H9 (cell line): ENCODE measurements around the gene ZNRF1. TPM values are rescaled to one million over a fixed set of nuclear protein-coding genes. Genes with fewer than 3 reads are reported as not detected.

ENCODE experiments used
- DNase-seq: peaks from one replicate; pipeline ENCODE4 v3.0.0-alpha.2; 2017
- H2AFZ ChIP-seq: one replicate; pipeline ENCODE4 v1.6.1; 2013; ENCODE audit warnings: mild to moderate bottlenecking, low read length, control low read depth, moderate library complexity
- H2AK5ac ChIP-seq: 2 replicates; pipeline ENCODE4 v1.6.1; 2013; ENCODE audit warnings: low read length, control low read depth, mixed read lengths; ENCODE audit not compliant: insufficient read length
- H2BK120ac ChIP-seq: one replicate; pipeline ENCODE4 v1.6.1; 2013; ENCODE audit warnings: low read depth, mild to moderate bottlenecking, low read length, control low read depth, inconsistent platforms; ENCODE audit not compliant: poor library complexity, severe bottlenecking
- H2BK12ac ChIP-seq: 2 replicates; pipeline ENCODE4 v1.6.1; 2013; ENCODE audit warnings: low read length, control low read depth, mixed read lengths, low read depth; ENCODE audit not compliant: insufficient read length
- H2BK15ac ChIP-seq: 2 replicates; pipeline ENCODE4 v1.6.1; 2013; ENCODE audit warnings: low read depth, low read length, control low read depth
- H2BK20ac ChIP-seq: one replicate; pipeline ENCODE4 v1.6.1; 2013; ENCODE audit warnings: low read depth, mild to moderate bottlenecking, low read length, control low read depth, inconsistent platforms; ENCODE audit not compliant: poor library complexity, severe bottlenecking
- H2BK5ac ChIP-seq: 2 replicates; pipeline ENCODE4 v1.6.1; 2013; ENCODE audit warnings: low read length, control low read depth, mixed read lengths; ENCODE audit not compliant: insufficient read length
- H3K14ac ChIP-seq: 2 replicates; pipeline ENCODE4 v1.6.1; 2013; ENCODE audit warnings: low read length, control low read depth; ENCODE audit not compliant: insufficient read depth
- H3K18ac ChIP-seq: 2 replicates; pipeline ENCODE4 v1.6.1; 2013; ENCODE audit warnings: low read depth, mild to moderate bottlenecking, mixed read lengths, low read length, control low read depth; ENCODE audit not compliant: insufficient read length
- H3K23ac ChIP-seq: 2 replicates; pipeline ENCODE4 v1.6.1; 2013; ENCODE audit warnings: low read length, control low read depth, mixed read lengths, low read depth; ENCODE audit not compliant: insufficient read length
- H3K23me2 ChIP-seq: 2 replicates; pipeline ENCODE4 v1.6.1; 2013; ENCODE audit warnings: low read depth, mild to moderate bottlenecking, mixed read lengths, low read length, control low read depth; ENCODE audit not compliant: insufficient read length, poor library complexity, severe bottlenecking
- H3K27ac ChIP-seq: 2 replicates; pipeline ENCODE4 v1.5.1; 2013; ENCODE audit warnings: low read length, control low read depth, mixed read lengths, low read depth; ENCODE audit not compliant: insufficient read length
- H3K27me3 ChIP-seq: 2 replicates; pipeline ENCODE4 v1.6.1; 2013; ENCODE audit warnings: low read length, control low read depth, inconsistent platforms; ENCODE audit not compliant: insufficient read depth
- H3K4ac ChIP-seq: 2 replicates; pipeline ENCODE4 v1.6.1; 2013; ENCODE audit warnings: low read depth, mild to moderate bottlenecking, control low read depth, inconsistent platforms, low read length, moderate library complexity
- H3K4me1 ChIP-seq: 2 replicates; pipeline ENCODE4 v1.6.1; 2013; ENCODE audit warnings: low read length, control low read depth, inconsistent platforms; ENCODE audit not compliant: insufficient read depth
- H3K4me2 ChIP-seq: 2 replicates; pipeline ENCODE4 v1.6.1; 2013; ENCODE audit warnings: low read length, control low read depth, mixed read lengths; ENCODE audit not compliant: insufficient read length, insufficient read depth
- H3K56ac ChIP-seq: 2 replicates; pipeline ENCODE4 v1.6.1; 2013; ENCODE audit warnings: low read depth, mild to moderate bottlenecking, mixed read lengths, low read length, control low read depth; ENCODE audit not compliant: insufficient read length
- H3K79me1 ChIP-seq: 2 replicates; pipeline ENCODE4 v1.6.1; 2013; ENCODE audit warnings: low read depth, mild to moderate bottlenecking, moderate library complexity, low read length, control low read depth, inconsistent platforms; ENCODE audit not compliant: insufficient read depth, poor library complexity, severe bottlenecking
- H3K79me2 ChIP-seq: 2 replicates; pipeline ENCODE4 v1.6.1; 2013; ENCODE audit warnings: low read length, control low read depth, inconsistent platforms; ENCODE audit not compliant: insufficient read depth
- H3K9ac ChIP-seq: 2 replicates; pipeline ENCODE4 v1.6.1; 2013; ENCODE audit warnings: low read length, control low read depth, mixed read lengths; ENCODE audit not compliant: insufficient read length; ENCODE audit errors: extremely low read depth
- H3K9me3 ChIP-seq: one replicate; pipeline ENCODE4 v1.6.1; 2013; ENCODE audit warnings: low read depth, low read length, inconsistent platforms; ENCODE audit not compliant: control insufficient read depth
- H3T11ph ChIP-seq: one replicate; pipeline ENCODE4 v1.6.1; 2013; ENCODE audit warnings: mild to moderate bottlenecking, low read length, control low read depth, inconsistent platforms
- H4K20me1 ChIP-seq: one replicate; pipeline ENCODE4 v1.6.1; 2013; ENCODE audit not compliant: control insufficient read depth, insufficient read length, insufficient read depth
- H4K5ac ChIP-seq: 2 replicates; pipeline ENCODE4 v1.6.1; 2013; ENCODE audit warnings: low read depth, mild to moderate bottlenecking, mixed read lengths, low read length, control low read depth; ENCODE audit not compliant: insufficient read length
- H4K8ac ChIP-seq: replicated peaks from 2 replicates; pipeline ENCODE4 v1.6.1; 2013; ENCODE audit warnings: low read length, control low read depth, mixed read lengths, low read depth; ENCODE audit not compliant: insufficient read length
- H4K91ac ChIP-seq: 2 replicates; pipeline ENCODE4 v1.6.1; 2013; ENCODE audit warnings: low read depth, mild to moderate bottlenecking, moderate library complexity, mixed read lengths, low read length, control low read depth; ENCODE audit not compliant: insufficient read length
- H3K27ac Mint-ChIP-seq, 3 experiments: 2 replicates in 2 of 3; 3 replicates in 1 of 3; pipeline ENCODE4 v1.8.0; 2020 to 2021; ENCODE audit warnings: mixed read lengths in 3 of 3, mild to moderate bottlenecking in 1 of 3, moderate library complexity in 1 of 3
- H3K27me3 Mint-ChIP-seq: 2 replicates; pipeline ENCODE4 v1.8.0; 2021; ENCODE audit warnings: low read depth, mild to moderate bottlenecking, moderate library complexity, mixed read lengths
- H3K36me3 Mint-ChIP-seq, 3 experiments: 2 replicates in 2 of 3; 3 replicates in 1 of 3; pipeline ENCODE4 v1.8.0; 2020 to 2021; ENCODE audit warnings: low read depth in 3 of 3, mixed read lengths in 3 of 3; ENCODE audit not compliant: insufficient read depth in 1 of 3
- H3K4me1 Mint-ChIP-seq, 2 experiments: 2 replicates each; pipeline ENCODE4 v1.8.0; 2020; ENCODE audit warnings: mixed read lengths in 2 of 2
- H3K4me3 Mint-ChIP-seq, 2 experiments: 2 replicates in 1 of 2; 3 replicates in 1 of 2; pipeline ENCODE4 v1.8.0; 2020 to 2021; ENCODE audit warnings: mild to moderate bottlenecking in 2 of 2, mixed read lengths in 2 of 2, moderate library complexity in 1 of 2
- H3K9me3 Mint-ChIP-seq, 2 experiments: 2 replicates in 1 of 2; 3 replicates in 1 of 2; pipeline ENCODE4 v1.8.0; 2020; ENCODE audit warnings: mild to moderate bottlenecking in 2 of 2, mixed read lengths in 2 of 2, moderate library complexity in 1 of 2
- WGBS: extraction: QIAGEN DNeasy Blood & Tissue Kit; methylation state at CpG from one replicate; pipeline ENCODE4 v1.1.7; 2013; ENCODE audit warnings: missing lambda C conversion rate, low lambda C conversion rate, mixed read lengths; ENCODE audit not compliant: insufficient read length; ENCODE audit errors: extremely low coverage; 5-methylcytosine and 5-hydroxymethylcytosine counted together
- total RNA-seq: library from RNA; stranded (reverse); gene quantifications from 2 replicates; pipeline ENCODE4 v1.2.1, GENCODE V29; 2021
- TF ChIP-seq, protein P1 (sequence below): fragments of 200-600 bp; sonication (generic); conservative IDR thresholded peaks from 3 replicates; pipeline ENCODE4 v1.8.0; 2021; ENCODE audit warnings: antibody characterized with exemption, mild to moderate bottlenecking

The ZNRF1 gene
- total RNA-seq, 1 experiment from 2014 or later, result 49.6 TPM

DNA sequence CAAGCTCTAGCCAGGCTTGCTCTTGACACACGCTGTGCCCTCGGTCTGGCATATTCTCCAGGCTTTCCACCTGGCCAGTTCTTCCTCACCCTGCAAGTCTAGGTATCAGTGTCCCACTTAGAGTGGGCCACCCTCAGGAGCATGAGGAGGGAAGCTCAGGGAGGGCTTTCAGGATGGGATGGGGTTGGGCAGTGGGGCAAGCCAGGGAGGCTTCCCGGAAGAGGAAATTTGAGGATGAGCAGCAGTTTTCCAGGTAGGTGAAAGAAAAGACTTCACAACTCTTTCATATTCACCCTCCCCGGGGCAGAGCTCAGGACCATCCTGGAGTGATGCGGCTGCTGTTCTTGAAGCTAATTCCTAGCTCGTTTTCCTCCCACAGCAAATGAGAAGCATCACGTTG is 132.3 kb downstream of the ZNRF1 start:
- TF ChIP-seq, protein P1, sequence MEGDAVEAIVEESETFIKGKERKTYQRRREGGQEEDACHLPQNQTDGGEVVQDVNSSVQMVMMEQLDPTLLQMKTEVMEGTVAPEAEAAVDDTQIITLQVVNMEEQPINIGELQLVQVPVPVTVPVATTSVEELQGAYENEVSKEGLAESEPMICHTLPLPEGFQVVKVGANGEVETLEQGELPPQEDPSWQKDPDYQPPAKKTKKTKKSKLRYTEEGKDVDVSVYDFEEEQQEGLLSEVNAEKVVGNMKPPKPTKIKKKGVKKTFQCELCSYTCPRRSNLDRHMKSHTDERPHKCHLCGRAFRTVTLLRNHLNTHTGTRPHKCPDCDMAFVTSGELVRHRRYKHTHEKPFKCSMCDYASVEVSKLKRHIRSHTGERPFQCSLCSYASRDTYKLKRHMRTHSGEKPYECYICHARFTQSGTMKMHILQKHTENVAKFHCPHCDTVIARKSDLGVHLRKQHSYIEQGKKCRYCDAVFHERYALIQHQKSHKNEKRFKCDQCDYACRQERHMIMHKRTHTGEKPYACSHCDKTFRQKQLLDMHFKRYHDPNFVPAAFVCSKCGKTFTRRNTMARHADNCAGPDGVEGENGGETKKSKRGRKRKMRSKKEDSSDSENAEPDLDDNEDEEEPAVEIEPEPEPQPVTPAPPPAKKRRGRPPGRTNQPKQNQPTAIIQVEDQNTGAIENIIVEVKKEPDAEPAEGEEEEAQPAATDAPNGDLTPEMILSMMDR, result no peak
- Histone ChIP-seq H4K20me1 (no peaks in the 10 kb centered on the region), H3K4me2 (no peak overlapping the region), H2BK5ac (no peak overlapping the region), H3K18ac (no peak overlapping the region), H2BK12ac (no peak overlapping the region), H3K23me2 (no peaks in the 10 kb centered on the region), H3K4ac (no peak overlapping the region), H2BK20ac (no peak overlapping the region), H3K79me2 (no peaks in the 10 kb centered on the region), H2BK120ac (no peak overlapping the region), H3K9me3 (no peaks in the 10 kb centered on the region), H3K56ac (no peak overlapping the region), H3K27me3 (no peaks in the 10 kb centered on the region), H3K27ac (no peak overlapping the region), H3T11ph (no peak overlapping the region), H2AK5ac (peak overlapping the region; percentile 76), H2BK15ac (no peak overlapping the region), H3K79me1 (no peaks in the 10 kb centered on the region), H4K8ac (no peak overlapping the region), H4K5ac (no peak overlapping the region), H3K9ac (no peak overlapping the region), H4K91ac (no peak overlapping the region), H3K14ac (no peak overlapping the region; the same call in 1 of the 2 replicates), H3K4me1 (no peaks in the 10 kb centered on the region), H3K23ac (no peak overlapping the region), H2AFZ (no peak overlapping the region)
- Mint-ChIP-seq H3K27me3 (peaks cover 2% of the 10 kb centered on the region; the same call in 1 of the 2 replicates), H3K27ac (peak overlapping the region in 2 of 3 experiments; percentile 4 to 6; a peak in 2 of 7 replicates), H3K9me3 (peaks cover 18 to 26% of the 10 kb centered on the region in 2 experiments), H3K4me3 (no peak overlapping the region), H3K4me1 (peaks cover 17 to 19% of the 10 kb centered on the region in 2 experiments), H3K36me3 (peaks cover 18 to 26% (median 23%) of the 10 kb centered on the region in 3 experiments)
- DNase-seq, result no peak
- WGBS, result no CpG with 5 or more reads among the region's 7 CpGs
